ENCODE measurements around the gene APBB1IP.
"Not testable (repeated sequence)": the region's sequence is repeated elsewhere in the genome, so short reads cannot be mapped to it uniquely, and the experiment has no call there.

DNA sequence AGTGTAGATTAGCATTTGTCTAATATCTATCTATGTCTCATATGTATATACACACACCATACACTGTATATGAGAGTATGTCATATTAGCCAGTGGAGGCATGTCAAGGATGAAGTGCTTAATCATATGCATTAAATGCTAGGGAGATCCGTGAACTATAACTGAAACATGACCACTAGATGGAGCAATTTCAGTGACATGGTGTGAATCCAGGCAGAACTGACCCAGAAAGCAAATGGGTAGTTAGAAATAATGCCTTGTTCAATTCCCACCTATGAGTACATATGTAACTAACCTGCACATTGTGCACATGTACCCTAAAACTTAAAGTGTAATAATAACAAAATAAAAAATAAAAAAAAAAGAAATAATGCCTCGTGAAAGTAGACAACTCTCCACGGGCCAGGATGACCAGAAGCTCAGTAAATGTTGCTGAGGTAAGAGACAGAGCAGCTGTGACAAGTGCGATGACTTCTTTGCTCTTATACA, 168.3 kb downstream of the APBB1IP start:
- TF ChIP-seq POLR2AphosphoS5 (IDR thresholded peaks at IDR 0.05; ENCODE audit: borderline replicate concordance, low read depth, low read length); EZH2 (IDR thresholded peaks at IDR 0.05); FOXP2 (optimal IDR thresholded peaks at IDR 0.05; ENCODE audit: control extremely low read depth, extremely low read length, insufficient read depth): not testable (repeated sequence)

Data from SK-N-MC (cell line).